Measurements from ENCODE around the gene LRRC75A. TPM values are rescaled to one million over a fixed set of nuclear protein-coding genes. Genes with fewer than 3 reads are reported as not detected.
"Not testable (repeated sequence)": the region's sequence is repeated elsewhere in the genome, so short reads cannot be mapped to it uniquely, and the experiment has no call there.

Gene LRRC75A
- total and polyA plus RNA-seq, 4 donors: 0.08 to 22.6 (median 0.37) TPM

- Histone ChIP-seq H3K27ac (ENCODE audit: low read depth in 1 of 2, low read length in 2 of 2) (peak overlapping the region in 1 of 2 donors; percentile 35), H3K4me1 (ENCODE audit: control insufficient read depth in 4 of 4, insufficient read depth in 4 of 4, low read length in 3 of 4) (peaks cover 4 to 18% (median 15%) of the 10 kb centered on the region in 4 donors)
- H3K9me3 ChIP-seq (ENCODE audit: control insufficient read depth in 4 of 4, low read length in 3 of 4); H3K9ac ChIP-seq (ENCODE audit: low read depth in 1 of 2, low read length in 2 of 2); H3K36me3 ChIP-seq (ENCODE audit: control insufficient read depth in 4 of 4, insufficient read depth in 3 of 4, low read depth in 1 of 4, low read length in 3 of 4); H3K27me3 ChIP-seq (ENCODE audit: control insufficient read depth in 4 of 4, insufficient read depth in 4 of 4, low read length in 3 of 4); DNase-seq (ENCODE audit: low spot score); H3K4me3 ChIP-seq (ENCODE audit: low read depth in 1 of 3, low read length in 3 of 3): not testable (repeated sequence)
- WGBS: 81% methylated on average over 2 of the region's 2 CpGs
Observed at GRCh38 chr17:16396693-16397092, 95.3 kb downstream of the LRRC75A start.

DNA sequence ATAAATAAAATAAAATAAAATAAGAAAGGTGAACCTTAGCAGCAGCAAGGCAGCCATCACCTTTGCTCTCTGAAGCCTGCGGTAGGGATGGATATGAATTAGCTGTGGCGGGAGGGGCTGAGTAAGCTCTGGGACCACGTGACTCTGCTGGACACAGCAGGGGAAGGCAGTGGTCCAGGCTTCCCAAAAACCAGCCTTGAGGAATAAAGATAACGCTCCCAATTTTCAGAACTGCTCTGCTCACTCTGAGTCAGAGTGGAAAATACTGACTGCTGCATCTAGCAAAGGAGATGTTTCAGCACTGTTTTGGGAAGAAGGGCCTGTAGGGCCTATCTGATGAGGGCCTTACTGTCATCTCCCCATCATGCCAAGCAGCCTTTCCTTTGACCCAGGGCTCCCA, 96.1 kb downstream of the LRRC75A start:
- H3K4me1 ChIP-seq (ENCODE audit: control insufficient read depth in 4 of 4, insufficient read depth in 4 of 4, low read length in 3 of 4): peaks cover 4 to 18% (median 15%) of the 10 kb centered on the region in 4 donors

GRCh38 chr17:16392491-16392890, 99.5 kb downstream of the LRRC75A start:
- not testable (repeated sequence) for DNase-seq (ENCODE audit: low spot score); H3K27ac ChIP-seq (ENCODE audit: low read depth in 1 of 2, low read length in 2 of 2); H3K9ac ChIP-seq (ENCODE audit: low read depth in 1 of 2, low read length in 2 of 2); H3K4me3 ChIP-seq (ENCODE audit: low read depth in 1 of 3, low read length in 3 of 3); H3K4me1 ChIP-seq (ENCODE audit: control insufficient read depth in 4 of 4, insufficient read depth in 4 of 4, low read length in 3 of 4); H3K9me3 ChIP-seq (ENCODE audit: control insufficient read depth in 4 of 4, low read length in 3 of 4); H3K27me3 ChIP-seq (ENCODE audit: control insufficient read depth in 4 of 4, insufficient read depth in 4 of 4, low read length in 3 of 4); H3K36me3 ChIP-seq (ENCODE audit: control insufficient read depth in 4 of 4, insufficient read depth in 3 of 4, low read depth in 1 of 4, low read length in 3 of 4)
- 96% methylated on average over 11 of the region's 11 CpGs for WGBS

More for the DNA sequence above, 96.1 kb downstream of the LRRC75A start:
- WGBS: 78% methylated on average over 4 of the region's 4 CpGs
- not testable (repeated sequence) for H3K36me3 ChIP-seq (ENCODE audit: control insufficient read depth in 4 of 4, insufficient read depth in 3 of 4, low read depth in 1 of 4, low read length in 3 of 4); H3K4me3 ChIP-seq (ENCODE audit: low read depth in 1 of 3, low read length in 3 of 3); H3K27me3 ChIP-seq (ENCODE audit: control insufficient read depth in 4 of 4, insufficient read depth in 4 of 4, low read length in 3 of 4); DNase-seq (ENCODE audit: low spot score); H3K9me3 ChIP-seq (ENCODE audit: control insufficient read depth in 4 of 4, low read length in 3 of 4); H3K9ac ChIP-seq (ENCODE audit: low read depth in 1 of 2, low read length in 2 of 2)
- peak overlapping the region in 1 of 2 donors; percentile 35 for H3K27ac ChIP-seq (ENCODE audit: low read depth in 1 of 2, low read length in 2 of 2)

Small RNA genes within 50 kb of the gene (small RNA-seq; reads per million reads assigned to genes)
- not detected for gene SNORD49A
- gene SNORD65: not detected

Other genes starting within 250 kb of the LRRC75A start
- 10 to 100 TPM; 13.1 to 15.2 TPM for gene CENPV, start 138.7 kb downstream of the LRRC75A start, total RNA-seq
- gene CENPV, start 138.7 kb downstream of the LRRC75A start, polyA plus RNA-seq: 10 to 100 TPM; 21.2 to 24.3 TPM
- 1,000 to 10,000 TPM; 1,190 to 3,673 TPM for gene UBB, start 111.1 kb downstream of the LRRC75A start, total RNA-seq
- 1,000 to 10,000 TPM; 1,427 to 1,518 TPM for gene UBB, start 111.1 kb downstream of the LRRC75A start, polyA plus RNA-seq
- 1 to 10 TPM; 5.6 to 9.3 TPM for gene TRPV2, start 76.6 kb downstream of the LRRC75A start, total RNA-seq
- gene TRPV2, start 76.6 kb downstream of the LRRC75A start, polyA plus RNA-seq: 1 to 10 TPM; 2.9 to 3.5 TPM
- under 1 TPM; 0.67 to 0.98 TPM for gene ZNF287, start 77.0 kb upstream of the LRRC75A start, total RNA-seq
- 1 to 10 TPM in 1 of 2 donors, under 1 TPM in 1; 0.40 to 1.2 TPM for gene ZNF287, start 77.0 kb upstream of the LRRC75A start, polyA plus RNA-seq
- gene ZNF624, start 161.7 kb upstream of the LRRC75A start, total RNA-seq: 1 to 10 TPM; 1.8 to 2.4 TPM
- gene ZNF624, start 161.7 kb upstream of the LRRC75A start, polyA plus RNA-seq: under 1 TPM; 0.26 to 0.72 TPM
- gene CCDC144A, start 198.0 kb upstream of the LRRC75A start, total RNA-seq: 1 to 10 TPM; 4.9 to 5.2 TPM
- 1 to 10 TPM in 1 of 2 donors, under 1 TPM in 1; 0.05 to 1.5 TPM for gene CCDC144A, start 198.0 kb upstream of the LRRC75A start, polyA plus RNA-seq